BJ (cell line): ENCODE measurements around the gene PPDPF. TPM values are rescaled to one million over a fixed set of nuclear protein-coding genes. Genes with fewer than 3 reads are reported as not detected.
A peak's percentile ranks its signal among the peaks of the same experiment; 100 is the strongest.

Experiments
- CTCF ChIA-PET: fragments of 350-600 bp; formaldehyde crosslinking; extraction: SDS; loops from one replicate; lab custom pipeline; 2021; ENCODE audit warnings: antibody characterized with exemption, inconsistent platforms; lab: Yijun Ruan, JAX
- POLR2A ChIA-PET: fragments of 300-600 bp; sonication (Branson Sonifier 250); formaldehyde crosslinking; extraction: SDS; loops from one replicate; lab custom pipeline; 2021; ENCODE audit warnings: antibody characterized with exemption; lab: Charles Lee
- DNase-seq: peaks from one replicate; pipeline ENCODE4 v3.0.0-alpha.2; 2011; ENCODE audit warnings: low read depth
- H3K27me3 ChIP-seq: 2 replicates; pipeline ENCODE4 v1.6.0; 2011; ENCODE audit warnings: low read length; ENCODE audit not compliant: control insufficient read depth, insufficient read depth
- H3K36me3 ChIP-seq: 2 replicates; pipeline ENCODE4 v1.5.1; 2011; ENCODE audit warnings: low read length; ENCODE audit not compliant: control insufficient read depth, insufficient read depth
- H3K4me3 ChIP-seq: 2 replicates; pipeline ENCODE4 v1.5.1; 2011; ENCODE audit warnings: low read depth, mild to moderate bottlenecking, control low read depth, low read length
- CTCF ChIP-seq: IDR thresholded peaks from 2 replicates; pipeline ENCODE4 v1.5.1; 2011; ENCODE audit warnings: low read depth, mild to moderate bottlenecking, control low read depth, inconsistent platforms, low read length, moderate library complexity; ENCODE audit not compliant: insufficient read depth
- polyA plus RNA-seq: library from polyadenylated mRNA; depleted of rRNA; stranded (reverse); fragments of >200 nt; gene quantifications from 2 replicates; pipeline ENCODE4 v1.2.3, GENCODE V29; 2011

The PPDPF gene
- polyA plus RNA-seq, 1 experiment = 26.9 TPM

GRCh38 chr20:63553933-63554290 lies 33.3 kb downstream of the PPDPF start, which contains the start of gene FNDC11:
TSS of gene FNDC11 (plus strand) at chr20:63554159. CDS start at chr20:63555664, 1,505 bp downstream.
- DNase-seq = no peak
- POLR2A ChIA-PET = no interaction called here
- Histone ChIP-seq H3K4me3 (peak within 1 kb of the TSS; percentile 72), H3K36me3 (peaks cover 1% of the 10 kb centered on the region; the same call in 1 of the 2 replicates), H3K27me3 (no peaks in the 10 kb centered on the region; the same call in 1 of the 2 replicates)
- no peak for TF ChIP-seq CTCF
- CTCF ChIA-PET = no interaction called here

GRCh38 chr20:63554361-63555278 lies 34.1 kb downstream of the PPDPF start:
- CTCF ChIA-PET = interaction anchor here (1.6 kb wide), 1 partner anchor 17 kb away, joined by 5 read pairs; the partner anchor contains the start of gene PTK6

GRCh38 chr20:63555661-63556381 lies 35.3 kb downstream of the PPDPF start:
- H3K36me3 ChIP-seq = peaks cover 9% of the 10 kb centered on the region
- DNase-seq = no peak
- ChIA-PET POLR2A (no interaction called here), CTCF (interaction anchor here (1.6 kb wide), 1 partner anchor 18 kb away, joined by 5 read pairs; the partner anchor contains the start of gene PTK6)
- no peaks in the 10 kb centered on the region for H3K27me3 ChIP-seq
- no peak overlapping the region for H3K4me3 ChIP-seq
- no peak for TF ChIP-seq CTCF

More at GRCh38 chr20:63554361-63555278, 34.1 kb downstream of the PPDPF start:
- H3K36me3 ChIP-seq = peaks cover 3% of the 10 kb centered on the region
- H3K27me3 ChIP-seq = no peaks in the 10 kb centered on the region
- H3K4me3 ChIP-seq = peak overlapping the region; percentile 72
- POLR2A ChIA-PET = no interaction called here
- no peak for DNase-seq
- TF ChIP-seq CTCF = no peak

GRCh38 chr20:63556873-63557478 lies 36.4 kb downstream of the PPDPF start:
- Histone ChIP-seq H3K4me3 (no peak overlapping the region), H3K36me3 (peaks cover 15% of the 10 kb centered on the region), H3K27me3 (no peaks in the 10 kb centered on the region)
- ChIA-PET CTCF (no interaction called here), POLR2A (no interaction called here)
- no peak for DNase-seq
- TF ChIP-seq CTCF = no peak

GRCh38 chr20:63557481-63557891 lies 36.9 kb downstream of the PPDPF start:
- ChIA-PET CTCF (no interaction called here), POLR2A (no interaction called here)
- no peak for TF ChIP-seq CTCF
- Histone ChIP-seq H3K36me3 (peaks cover 17% of the 10 kb centered on the region), H3K27me3 (no peaks in the 10 kb centered on the region), H3K4me3 (no peak overlapping the region)
- DNase-seq = no peak
